GOT3 (cell line): ENCODE data around the gene ACTA2.

Experiments
- DNase-seq: peaks from one replicate; lab custom pipeline; 2025; ENCODE audit warnings: mixed read lengths; lab: John Stamatoyannopoulos, UW

ACTA2 gene

DNA sequence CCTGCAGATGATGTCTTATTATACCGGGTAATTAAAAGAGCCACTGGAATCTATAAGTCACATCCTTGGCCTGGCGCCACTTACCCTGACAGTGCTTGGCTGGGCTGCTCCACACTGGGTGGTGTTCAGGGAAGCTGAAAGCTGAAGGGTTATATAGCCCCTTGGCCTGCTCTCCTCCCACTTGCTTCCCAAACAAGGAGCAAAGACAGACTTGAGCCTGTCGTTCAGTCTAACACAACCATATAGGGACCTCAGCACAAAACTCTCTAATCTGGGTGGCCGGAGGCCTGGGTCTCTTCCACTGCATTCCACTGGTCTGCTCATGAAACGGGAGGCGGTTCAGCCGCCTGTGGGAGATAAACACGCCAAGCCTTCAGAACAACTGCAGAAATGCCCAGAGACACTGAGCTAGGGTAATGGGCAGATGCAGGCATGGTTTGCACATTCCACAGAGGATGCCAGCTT lies at the start of gene ACTA2:
Gene ACTA2 (minus strand): TSS at position 127 of the 465 bp plus-strand sequence. CDS start 3,843 bp downstream, outside the sequence.
- DNase-seq: no peak

DNA sequence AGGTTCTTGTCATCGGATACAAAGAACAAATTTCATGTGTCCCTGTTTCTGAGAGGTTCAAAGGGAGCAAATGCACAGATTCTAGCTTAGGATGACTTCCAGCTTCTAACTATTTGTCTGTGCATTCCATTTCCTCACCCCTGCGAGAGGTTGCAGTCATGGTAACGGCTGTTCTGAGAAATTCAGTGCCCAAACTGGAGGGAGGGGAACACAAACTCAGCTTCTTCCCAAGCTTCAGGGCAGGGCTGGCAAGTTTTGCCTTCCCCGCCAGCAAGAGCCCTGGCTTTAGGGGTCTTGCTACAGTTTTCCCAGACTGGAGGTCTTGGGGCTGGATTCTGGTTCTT lies 49.1 kb upstream of the ACTA2 start:
- DNase-seq: no peak

DNA sequence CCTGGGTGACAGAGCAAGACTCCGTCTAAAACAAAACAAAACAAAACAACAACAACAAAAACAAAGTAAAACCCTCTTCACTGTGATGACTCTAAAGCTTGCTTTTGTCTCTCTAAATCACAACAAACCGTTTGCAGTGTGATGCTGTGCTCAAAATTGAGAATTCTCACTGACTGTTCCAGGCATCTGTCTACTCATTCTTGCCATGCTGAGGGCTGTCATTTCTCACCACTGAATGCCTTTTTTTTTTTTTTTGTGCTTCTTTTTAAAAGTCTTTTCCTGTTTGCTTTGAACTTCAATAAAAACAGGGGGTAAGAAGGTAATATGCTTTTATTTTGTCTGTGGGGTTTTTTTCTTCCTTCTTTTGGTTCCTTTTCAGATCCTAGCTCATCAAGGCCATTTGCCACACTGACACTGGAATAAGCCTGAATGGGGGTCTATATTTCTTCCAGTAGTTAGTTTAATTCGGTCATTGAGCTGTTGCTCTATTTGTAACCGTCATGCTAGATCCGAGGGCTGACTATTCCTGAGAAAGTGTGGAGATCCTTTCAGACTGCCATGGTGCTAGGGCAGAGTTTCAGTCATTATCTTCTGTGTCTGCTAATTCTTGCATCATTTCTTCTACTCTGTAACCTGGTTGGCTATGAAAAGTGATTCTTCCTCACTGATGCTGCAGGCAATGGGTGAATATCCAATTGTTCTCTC lies 48.6 kb upstream of the ACTA2 start:
- no peak for DNase-seq

DNA sequence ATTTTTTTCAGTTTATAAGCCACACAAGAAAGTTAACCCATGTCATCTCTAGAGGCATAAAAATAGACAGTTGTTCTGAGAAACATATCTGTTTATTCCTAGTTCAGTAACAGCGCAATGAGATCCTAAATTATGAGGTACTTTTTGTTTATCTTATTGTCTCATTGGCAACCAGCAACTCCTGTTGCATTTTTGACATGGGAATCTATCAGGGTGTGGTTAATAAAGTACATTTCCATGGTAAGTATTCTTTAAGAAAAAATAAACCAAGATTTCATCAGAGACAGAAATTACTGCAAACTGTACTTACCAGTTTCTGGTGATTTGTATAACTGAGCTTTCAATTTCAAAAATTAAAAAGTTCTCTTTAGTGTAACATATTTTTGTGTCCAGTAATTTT lies 47.1 kb upstream of the ACTA2 start:
- DNase-seq: no peak

DNA sequence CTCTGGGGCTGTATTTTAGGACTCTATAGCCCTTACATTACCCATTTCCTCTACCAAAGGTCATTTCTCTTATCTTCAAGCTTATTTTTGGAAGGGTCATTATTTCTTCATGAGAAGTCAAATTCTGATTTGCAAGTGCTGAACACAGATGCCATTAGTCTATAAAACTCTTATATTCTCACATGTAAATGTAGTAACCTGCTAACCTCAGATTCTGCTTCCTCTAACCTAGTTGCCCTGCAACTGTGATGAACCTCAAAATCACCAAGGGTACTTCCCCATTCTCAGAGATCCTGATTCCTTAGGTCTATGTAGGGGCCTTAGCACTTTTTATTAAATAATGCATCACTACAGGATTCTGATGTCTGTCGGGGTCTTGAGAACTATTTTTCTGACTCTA lies 44.4 kb upstream of the ACTA2 start:
- no peak for DNase-seq

DNA sequence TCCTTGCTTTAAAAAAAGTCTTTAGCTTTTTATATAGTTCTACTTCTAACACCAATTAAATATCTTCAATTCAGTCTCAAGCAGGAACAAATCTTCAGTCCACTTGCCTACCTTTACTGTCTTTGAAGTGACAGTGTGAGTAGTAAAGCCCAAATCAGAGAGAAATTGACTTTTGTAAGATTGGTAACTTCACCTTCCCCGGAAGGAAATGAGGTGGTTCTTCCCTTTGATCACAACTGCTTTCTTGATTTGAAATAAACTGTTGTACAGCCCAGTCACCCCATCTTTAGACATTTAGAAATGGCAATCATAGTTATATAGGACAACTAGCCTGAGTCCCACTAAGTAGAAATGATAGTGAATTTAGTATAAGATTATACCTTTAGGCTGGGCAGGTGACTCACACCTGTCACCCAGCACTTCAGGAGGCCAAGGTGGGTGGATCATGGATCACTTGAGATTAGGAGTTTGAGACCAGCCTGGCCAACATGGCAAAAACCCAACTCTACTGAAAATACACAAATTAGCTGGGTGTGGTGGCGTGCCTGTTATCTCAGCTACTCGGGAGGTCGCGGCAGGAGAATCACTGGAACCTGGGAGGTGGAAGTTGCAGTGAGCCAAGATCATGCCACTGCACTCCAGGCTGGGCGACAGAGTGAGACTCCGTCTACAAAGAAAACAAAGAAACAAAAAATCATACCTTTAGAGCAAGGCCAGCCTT lies 42.7 kb upstream of the ACTA2 start:
- no peak for DNase-seq

DNA sequence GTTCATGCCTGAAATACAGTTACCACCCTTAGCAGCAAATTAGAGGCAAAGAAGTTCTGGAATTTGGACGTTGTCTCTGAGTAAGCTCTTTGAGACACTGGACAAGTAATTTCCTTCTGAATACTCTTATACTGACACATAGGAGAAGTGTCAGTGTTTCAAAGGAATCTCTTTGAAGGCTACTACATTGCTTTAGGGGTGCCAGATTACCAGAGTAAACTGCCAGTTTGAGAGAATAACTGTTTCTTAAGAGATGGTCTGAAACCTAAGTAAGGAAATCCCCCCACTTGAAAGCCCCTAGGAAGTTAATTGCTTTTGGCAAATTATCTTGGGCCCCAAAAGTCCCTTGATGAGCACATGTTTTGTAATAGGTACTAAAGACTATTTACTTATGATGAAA lies 41.4 kb upstream of the ACTA2 start:
- DNase-seq: no peak

DNA sequence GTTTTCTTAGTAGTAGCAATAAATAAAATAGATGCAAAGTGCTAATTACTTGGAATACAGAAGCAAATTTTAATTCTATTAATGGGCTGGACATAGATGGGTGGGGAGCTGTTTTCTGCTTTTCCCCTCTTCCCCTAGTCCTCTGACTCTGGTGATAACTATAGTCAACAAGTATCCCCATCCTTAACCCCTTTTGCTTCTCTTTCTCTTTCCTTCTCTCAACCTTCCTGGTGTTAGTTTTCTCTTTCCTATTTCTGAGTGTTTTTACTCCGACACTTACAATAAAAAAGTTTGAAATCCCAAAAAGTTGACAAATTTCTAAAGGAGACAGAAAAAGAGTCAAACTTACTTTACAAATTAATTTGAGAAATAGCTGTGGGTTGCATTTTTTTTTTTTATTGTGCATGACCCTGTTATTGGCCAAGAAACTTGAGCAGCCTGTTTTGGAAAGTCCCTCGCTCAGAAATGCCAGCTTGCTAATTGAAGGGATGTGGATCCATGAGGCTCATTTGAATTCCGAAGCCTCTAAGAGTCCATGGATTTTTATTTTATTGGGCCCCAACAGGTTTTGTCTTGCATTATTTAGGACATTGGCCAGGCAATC lies 40.5 kb upstream of the ACTA2 start:
- no peak for DNase-seq

DNA sequence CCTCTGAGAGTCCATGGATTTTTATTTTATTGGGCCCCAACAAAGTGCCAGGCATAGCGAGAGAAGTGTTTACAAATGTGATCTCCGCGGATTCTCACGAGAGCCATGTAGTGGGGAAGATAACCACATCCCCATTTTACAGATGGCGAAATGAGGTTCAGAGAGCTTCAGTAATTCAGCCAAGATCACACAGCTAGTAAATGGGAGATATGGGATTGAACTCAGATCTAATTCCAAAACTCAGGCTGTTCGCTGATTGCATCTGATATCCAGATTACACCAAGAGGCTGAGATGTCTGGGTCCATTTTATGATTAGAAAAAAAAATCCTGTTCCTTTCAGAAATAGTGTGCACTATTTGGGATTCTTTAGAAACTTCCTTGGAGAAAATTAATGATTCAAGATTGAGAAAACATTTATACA lies 39.3 kb upstream of the ACTA2 start:
- DNase-seq: no peak

DNA sequence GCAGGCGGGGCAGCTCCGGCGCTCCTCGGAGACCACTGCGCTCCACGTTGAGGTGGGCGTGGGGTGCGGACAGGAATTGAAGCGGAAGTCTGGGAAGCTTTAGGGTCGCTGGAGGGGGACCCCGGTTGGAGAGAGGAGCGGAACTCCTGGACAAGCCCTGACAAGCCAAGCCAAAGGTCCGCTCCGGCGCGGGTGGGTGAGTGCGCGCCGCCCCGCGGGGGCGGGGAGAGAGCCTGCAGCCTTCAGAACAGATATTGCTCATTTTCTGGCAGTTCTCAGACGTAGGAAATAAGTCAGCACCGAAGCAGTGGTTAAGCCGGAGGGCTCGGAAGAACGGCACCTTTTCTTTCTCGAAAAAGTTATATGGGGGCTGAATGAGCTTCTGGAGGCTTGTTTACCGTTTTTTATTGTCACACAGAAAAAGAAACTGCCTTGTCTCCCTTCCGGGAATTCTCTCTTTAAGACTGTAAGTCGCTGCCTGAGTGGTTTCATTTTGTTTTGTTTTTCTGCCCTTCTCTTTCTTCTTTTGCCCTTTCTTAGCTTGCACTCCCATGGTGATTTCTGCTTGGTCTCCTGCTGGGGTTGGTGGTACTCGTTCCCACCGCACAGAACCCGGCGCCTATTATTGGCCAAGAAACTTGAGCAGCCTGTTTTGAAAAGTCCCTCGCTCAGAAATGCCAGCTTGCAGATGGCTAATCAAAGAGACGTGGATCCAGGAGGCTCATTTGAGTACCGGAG lies 38.8 kb upstream of the ACTA2 start:
- peak; percentile 12 for DNase-seq

DNA sequence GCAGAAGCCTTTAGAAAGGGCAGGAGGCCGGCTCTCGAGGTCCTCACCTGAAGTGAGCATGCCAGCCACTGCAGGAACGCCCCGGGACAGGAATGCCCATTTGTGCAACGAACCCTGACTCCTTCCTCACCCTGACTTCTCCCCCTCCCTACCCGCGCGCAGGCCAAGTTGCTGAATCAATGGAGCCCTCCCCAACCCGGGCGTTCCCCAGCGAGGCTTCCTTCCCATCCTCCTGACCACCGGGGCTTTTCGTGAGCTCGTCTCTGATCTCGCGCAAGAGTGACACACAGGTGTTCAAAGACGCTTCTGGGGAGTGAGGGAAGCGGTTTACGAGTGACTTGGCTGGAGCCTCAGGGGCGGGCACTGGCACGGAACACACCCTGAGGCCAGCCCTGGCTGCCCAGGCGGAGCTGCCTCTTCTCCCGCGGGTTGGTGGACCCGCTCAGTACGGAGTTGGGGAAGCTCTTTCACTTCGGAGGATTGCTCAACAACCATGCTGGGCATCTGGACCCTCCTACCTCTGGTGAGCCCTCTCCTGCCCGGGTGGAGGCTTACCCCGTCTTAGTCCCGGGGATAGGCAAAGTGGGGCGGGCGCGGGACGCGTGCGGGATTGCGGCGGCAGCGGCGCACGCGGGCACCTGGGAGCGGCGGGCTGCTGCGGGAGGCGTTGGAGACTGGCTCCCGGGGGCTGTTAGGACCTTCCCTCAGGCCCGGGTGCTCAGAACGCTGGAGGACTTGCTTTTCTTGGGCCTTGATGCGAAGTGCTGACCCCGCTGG lies 38.0 kb upstream of the ACTA2 start, which contains the start of gene FAS:
Gene FAS (plus strand): TSS at position 415 of the 777 bp plus-strand sequence. CDS start 79 bp downstream, at position 494.
- DNase-seq: peak; percentile 46

DNA sequence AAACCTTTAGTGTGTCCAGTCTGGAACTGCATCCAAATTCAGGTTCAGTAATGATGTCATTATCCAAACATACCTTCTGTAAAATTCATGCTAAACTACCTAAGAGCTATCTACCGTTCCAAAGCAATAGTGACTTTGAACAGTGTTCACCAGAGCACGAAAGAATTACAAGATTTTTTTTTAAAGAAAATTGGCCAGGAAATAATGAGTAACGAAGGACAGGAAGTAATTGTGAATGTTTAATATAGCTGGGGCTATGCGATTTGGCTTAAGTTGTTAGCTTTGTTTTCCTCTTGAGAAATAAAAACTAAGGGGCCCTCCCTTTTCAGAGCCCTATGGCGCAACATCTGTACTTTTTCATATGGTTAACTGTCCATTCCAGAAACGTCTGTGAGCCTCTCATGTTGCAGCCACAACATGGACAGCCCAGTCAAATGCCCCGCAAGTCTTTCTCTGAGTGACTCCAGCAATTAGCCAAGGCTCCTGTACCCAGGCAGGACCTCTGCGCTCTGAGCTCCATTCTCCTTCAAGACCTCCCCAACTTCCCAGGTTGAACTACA lies 37.3 kb upstream of the ACTA2 start:
- DNase-seq: no peak

DNA sequence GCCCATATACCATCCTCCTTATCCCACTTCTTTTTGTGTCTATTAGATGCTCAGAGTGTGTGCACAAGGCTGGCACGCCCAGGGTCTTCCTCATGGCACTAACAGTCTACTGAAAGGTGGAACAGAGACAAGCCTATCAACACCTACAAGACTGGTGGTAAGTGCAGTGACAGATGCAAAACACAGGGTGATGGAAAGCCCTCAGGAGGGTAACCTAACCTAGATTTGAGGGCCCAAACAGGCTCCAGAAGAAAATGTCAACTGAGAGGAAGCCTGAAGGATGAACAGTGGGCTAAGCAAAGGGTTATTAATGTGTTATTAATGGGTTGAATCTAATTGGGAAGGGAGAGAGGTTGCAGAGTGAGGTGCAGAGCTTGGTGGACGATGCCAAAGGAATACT lies 36.9 kb upstream of the ACTA2 start:
- DNase-seq: no peak

DNA sequence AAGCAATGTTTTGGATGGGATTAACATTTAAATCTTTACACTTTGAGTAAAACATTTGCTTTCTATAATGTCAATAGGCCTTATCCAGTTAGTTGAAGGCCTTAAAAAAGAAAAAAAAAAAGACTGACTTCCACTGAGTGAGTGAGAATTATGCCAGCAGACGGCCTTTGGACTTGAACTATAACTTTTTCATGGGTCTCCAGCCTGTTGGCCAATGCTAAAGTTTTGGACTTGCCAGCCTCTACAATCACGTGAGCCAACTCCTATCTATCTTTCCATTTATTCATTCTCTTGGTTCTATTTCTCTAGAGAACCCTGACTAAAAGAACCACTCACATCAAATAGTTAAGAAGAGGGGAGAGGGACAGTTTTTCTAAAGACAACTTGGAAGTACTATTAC lies 35.3 kb upstream of the ACTA2 start:
- DNase-seq: no peak

DNA sequence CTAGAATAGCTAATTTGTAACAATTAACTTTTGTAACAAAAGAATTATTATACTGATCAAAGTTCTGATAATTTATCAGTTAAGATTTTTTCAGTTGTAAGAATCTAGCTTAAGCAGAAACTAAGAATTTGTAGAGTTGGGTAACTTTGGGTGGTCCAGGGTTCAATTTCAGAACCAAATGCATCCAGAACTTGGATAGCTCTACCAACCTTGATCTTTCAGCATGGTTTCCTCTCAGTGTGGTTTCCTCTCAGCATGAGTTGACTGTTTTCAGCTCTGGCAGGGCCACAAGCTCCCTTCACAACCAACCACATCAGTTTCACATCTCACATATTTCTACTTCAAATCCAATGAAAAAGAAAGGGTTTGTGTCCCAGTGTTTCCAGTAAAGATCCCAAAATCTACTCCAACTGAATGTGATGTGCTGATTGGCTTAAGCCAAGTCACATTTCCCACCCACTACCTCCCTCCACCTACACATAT lies 34.7 kb upstream of the ACTA2 start:
- no peak for DNase-seq

DNA sequence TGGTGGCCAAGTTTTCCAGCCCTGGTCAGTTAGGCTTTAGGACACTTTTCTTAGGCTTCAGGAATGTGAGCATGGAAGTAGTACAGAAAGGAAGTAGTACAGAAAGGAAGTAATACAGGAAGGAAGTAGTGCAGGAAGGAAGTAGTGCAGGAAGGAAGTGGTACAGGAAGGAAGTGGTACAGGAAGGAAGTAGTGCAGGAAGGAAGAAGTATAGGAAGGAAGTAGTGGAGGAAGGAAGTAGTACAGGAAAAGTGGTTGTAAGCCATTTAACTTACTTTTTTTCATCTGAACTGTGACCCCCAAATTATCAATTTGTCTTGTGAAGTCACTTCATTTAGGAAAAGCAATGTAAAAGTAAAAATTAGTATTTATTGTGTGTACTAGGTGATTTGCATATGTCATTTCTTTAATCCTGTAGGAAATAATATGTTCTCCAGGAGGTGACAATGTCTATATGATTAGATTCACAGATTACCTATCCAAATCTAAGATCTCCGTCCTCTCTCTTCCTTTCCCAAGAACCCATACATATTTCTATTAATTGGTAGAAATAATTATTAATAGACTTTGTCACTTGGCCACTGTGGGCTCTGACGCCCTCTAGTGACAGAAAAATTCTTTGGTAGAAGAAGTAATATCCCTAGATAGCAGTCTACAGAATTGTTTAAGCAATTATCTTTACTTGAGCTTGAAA lies 34.1 kb upstream of the ACTA2 start:
- DNase-seq: no peak

DNA sequence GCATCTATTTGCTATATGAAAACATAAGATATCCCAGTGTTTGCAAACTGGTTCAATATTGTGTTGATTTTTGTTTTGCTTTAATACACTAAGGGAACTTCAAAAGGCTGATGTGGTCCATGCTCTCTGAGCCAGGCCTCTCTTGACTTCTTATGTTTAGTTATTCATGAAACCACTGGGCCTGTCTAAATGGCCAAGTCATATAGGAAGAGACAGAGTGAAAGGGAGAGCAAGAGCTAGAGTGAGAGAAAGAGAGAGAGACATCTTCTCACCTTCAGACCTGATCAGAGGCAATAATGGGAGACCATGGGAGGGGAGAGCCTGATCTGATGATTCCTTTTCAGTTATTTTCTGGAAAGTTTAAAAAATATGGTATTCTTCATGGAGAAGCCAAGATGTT lies 32.0 kb upstream of the ACTA2 start:
- DNase-seq: no peak

DNA sequence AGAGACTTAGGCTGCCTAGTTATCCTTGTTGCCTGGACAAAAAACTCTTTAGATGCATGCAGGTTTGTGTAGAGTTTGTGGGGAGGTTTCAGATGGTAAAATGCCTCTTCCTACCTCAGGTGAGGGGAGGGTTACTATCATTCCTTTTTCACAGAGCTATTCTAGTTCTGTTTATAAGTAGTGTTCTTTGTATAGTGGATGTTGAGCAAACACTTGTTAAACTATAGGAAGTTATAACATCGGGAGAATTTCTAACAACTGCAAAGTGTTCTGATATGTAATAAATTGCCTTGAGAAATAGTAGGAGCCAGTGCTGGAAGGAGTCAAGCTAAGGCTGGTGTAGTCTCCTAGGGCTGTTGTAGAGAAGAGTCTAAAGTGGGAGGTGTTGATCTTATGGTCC lies 31.4 kb upstream of the ACTA2 start:
- DNase-seq: no peak

DNA sequence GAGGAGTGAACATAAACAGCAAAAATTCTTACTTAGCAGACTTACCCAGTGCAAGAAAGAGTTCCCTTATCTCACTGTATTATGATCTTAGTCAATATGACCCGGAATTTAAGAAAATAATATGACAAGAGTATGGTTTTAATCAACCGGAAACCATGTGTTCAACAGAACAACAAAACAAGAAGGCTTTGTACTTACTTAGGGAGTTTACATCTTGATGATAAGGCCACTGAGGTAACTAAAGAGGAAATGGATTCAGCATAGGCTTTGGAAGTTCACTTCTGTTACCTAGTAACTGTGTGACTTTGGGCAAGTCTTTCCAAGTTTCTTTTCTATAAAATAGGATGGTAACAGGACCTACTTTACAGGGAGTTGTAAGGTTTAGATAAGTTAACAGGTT lies 30.6 kb upstream of the ACTA2 start:
- no peak for DNase-seq

DNA sequence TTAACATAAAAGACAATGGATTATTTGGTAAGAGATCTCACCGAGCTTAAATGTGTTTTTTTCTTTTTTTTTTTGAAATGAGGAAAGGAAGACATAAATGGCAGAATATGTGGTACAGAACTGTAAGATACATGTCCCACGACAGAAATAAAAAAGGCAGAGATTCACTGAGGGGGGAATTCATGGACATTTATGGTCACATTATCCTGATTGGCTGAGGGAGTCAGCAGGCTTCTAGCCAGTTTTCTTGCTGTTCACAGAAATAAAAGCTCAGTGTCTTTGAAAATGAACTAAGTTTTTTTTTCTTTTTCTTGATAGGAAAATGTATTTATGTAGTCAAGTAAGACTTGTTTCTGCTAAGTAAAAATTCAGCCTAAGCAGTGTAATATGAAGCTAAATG lies 29.8 kb upstream of the ACTA2 start:
- DNase-seq: no peak

DNA sequence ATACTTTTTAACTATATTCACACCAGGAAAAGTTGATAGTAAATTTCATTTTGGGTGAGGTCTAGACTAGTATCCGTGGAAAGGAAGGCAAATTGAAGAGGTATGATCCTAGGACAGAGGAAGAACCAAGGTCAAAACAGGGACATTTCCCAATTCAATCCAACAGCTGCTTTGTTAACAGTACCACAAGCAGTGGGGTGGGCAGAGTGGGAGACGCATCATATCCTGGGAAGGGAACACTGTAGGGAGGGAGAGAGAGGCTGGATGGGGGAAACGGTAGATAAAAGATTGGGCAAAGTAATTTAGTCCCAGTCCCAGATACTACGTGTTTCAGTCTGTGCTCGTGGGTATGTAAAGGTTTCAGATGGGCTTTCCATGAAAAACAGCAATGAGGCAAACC lies 28.9 kb upstream of the ACTA2 start:
- no peak for DNase-seq
